ENCODE measurements around the gene MYLK2. TPM values are rescaled to one million over a fixed set of nuclear protein-coding genes. Genes with fewer than 3 reads are reported as not detected.

MYLK2 gene
- total RNA-seq (10 to 100 TPM in 1 of 6 donors, 1 to 10 TPM in 5; 1.8 to 10.8 (median 3.8) TPM), polyA plus RNA-seq (1 to 10 TPM; 3.8 to 4.8 TPM)

- Histone ChIP-seq H3K4me1 (peaks cover 0 to 11% (median 3%) of the 10 kb centered on the region in 3 donors), H3K27ac (peak within 1 kb of the TSS in 2 of 4 donors; percentile 17 to 50), H3K4me3 (peak within 1 kb of the TSS in 2 of 4 donors; percentile 28 to 35), H3K9me3 (no peaks in the 10 kb centered on the region), H3K27me3 (no peaks in the 10 kb centered on the region), H3K36me3 (no peaks in the 10 kb centered on the region)
- TF ChIP-seq, protein P1, sequence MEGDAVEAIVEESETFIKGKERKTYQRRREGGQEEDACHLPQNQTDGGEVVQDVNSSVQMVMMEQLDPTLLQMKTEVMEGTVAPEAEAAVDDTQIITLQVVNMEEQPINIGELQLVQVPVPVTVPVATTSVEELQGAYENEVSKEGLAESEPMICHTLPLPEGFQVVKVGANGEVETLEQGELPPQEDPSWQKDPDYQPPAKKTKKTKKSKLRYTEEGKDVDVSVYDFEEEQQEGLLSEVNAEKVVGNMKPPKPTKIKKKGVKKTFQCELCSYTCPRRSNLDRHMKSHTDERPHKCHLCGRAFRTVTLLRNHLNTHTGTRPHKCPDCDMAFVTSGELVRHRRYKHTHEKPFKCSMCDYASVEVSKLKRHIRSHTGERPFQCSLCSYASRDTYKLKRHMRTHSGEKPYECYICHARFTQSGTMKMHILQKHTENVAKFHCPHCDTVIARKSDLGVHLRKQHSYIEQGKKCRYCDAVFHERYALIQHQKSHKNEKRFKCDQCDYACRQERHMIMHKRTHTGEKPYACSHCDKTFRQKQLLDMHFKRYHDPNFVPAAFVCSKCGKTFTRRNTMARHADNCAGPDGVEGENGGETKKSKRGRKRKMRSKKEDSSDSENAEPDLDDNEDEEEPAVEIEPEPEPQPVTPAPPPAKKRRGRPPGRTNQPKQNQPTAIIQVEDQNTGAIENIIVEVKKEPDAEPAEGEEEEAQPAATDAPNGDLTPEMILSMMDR (IDR thresholded peaks at IDR 0.05), result no peak
- DNase-seq, result peak; percentile 74 to 89 (median 83)
- 28 to 36% methylated on average over 16 of the region's 16 CpGs for WGBS, 2 donors
- intact Hi-C loops (cut with DNase I), result no loop called here
- ATAC-seq, result peak; percentile 57 to 72 (median 62)
- FAIRE-seq, result no peak
Observed at GRCh38 chr20:31819083-31819784, at the start of gene MYLK2. Gene MYLK2 (plus strand): TSS chr20:31819356. CDS start chr20:31819581, 225 bp downstream.

DNA sequence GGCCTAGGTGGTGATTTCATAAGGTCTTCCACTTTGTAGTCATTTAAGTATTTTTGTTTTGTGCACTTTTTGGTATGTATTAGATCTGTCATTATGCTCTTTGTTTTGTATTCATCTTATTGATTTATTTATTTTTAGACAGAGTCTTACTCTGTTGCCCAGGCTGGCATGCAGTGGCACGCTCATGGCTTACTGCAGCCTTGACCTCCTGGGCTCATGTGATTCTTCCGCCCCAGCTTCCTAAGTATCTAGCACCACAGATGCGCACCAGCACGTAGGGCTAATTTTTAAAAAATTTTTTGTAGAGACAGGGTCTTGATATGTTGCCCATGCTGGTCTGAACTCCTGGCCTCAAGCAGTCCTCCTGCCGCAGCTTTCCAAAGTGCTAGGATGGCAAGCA is 49.5 kb upstream of the MYLK2 start:
- FAIRE-seq (no peak), ATAC-seq (no peak), DNase-seq (no peak)
- intact Hi-C loops (cut with DNase I), result no loop called here
- Histone ChIP-seq H3K27ac (no peak overlapping the region), H3K27me3 (no peaks in the 10 kb centered on the region), H3K36me3 (no peaks in the 10 kb centered on the region), H3K4me3 (no peak overlapping the region), H3K4me1 (no peaks in the 10 kb centered on the region), H3K9me3 (no peaks in the 10 kb centered on the region)
- TF ChIP-seq, protein P1 (IDR thresholded peaks at IDR 0.05), result no peak
- 93 to 96% methylated on average over 5 of the region's 5 CpGs for WGBS, 2 donors

GRCh38 chr20:31770243-31770642 is 48.9 kb upstream of the MYLK2 start:
- no peaks in the 10 kb centered on the region for H3K27me3 ChIP-seq
- H3K9me3 ChIP-seq, result no peaks in the 10 kb centered on the region
- FAIRE-seq, result no peak
- DNase-seq, result no peak
- H3K4me3 ChIP-seq, result no peak overlapping the region
- H3K36me3 ChIP-seq, result no peaks in the 10 kb centered on the region
- ATAC-seq, result no peak
- TF ChIP-seq, protein P1 (IDR thresholded peaks at IDR 0.05), result no peak
- H3K4me1 ChIP-seq, result no peaks in the 10 kb centered on the region
- WGBS, 2 donors, result 88 to 91% methylated on average over 1 of the region's 1 CpG
- intact Hi-C loops (cut with DNase I), result no loop called here
- no peak overlapping the region for H3K27ac ChIP-seq

DNA sequence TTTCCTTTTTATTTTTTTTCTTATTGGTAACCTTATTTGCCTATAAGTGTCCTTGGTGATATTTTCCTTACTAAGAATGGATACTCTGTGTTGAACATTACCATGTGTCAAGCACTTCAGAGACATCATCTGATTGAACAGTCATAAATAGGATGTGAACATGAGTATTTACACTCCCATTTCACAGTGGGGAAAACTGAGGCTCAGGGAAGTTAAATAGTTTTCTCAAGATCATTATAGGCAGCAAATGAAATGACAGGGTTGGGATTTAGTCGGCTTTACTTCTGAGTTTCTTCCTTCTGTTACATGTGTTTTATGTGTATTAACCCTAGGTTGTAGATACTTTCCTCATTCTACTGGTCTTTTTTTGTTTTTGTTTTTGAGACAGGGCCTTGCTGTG is 44.7 kb upstream of the MYLK2 start:
- Histone ChIP-seq H3K4me1 (no peaks in the 10 kb centered on the region), H3K27me3 (no peaks in the 10 kb centered on the region), H3K27ac (no peak overlapping the region), H3K9me3 (no peaks in the 10 kb centered on the region), H3K36me3 (no peaks in the 10 kb centered on the region), H3K4me3 (no peak overlapping the region)
- DNase-seq, result no peak
- intact Hi-C loops (cut with DNase I), result no loop called here
- 92 to 100% methylated on average over 1 of the region's 1 CpG for WGBS, 2 donors
- FAIRE-seq, result no peak
- no peak for ATAC-seq
- TF ChIP-seq, protein P1 (IDR thresholded peaks at IDR 0.05), result no peak

- no peaks in the 10 kb centered on the region for H3K36me3 ChIP-seq
- ATAC-seq, result no peak
- H3K27ac ChIP-seq, result no peak overlapping the region
- WGBS, 2 donors, result 97 to 99% methylated on average over 2 of the region's 2 CpGs
- H3K4me1 ChIP-seq, result no peaks in the 10 kb centered on the region
- no peak for DNase-seq
- no peaks in the 10 kb centered on the region for H3K27me3 ChIP-seq
- FAIRE-seq, result no peak
- no peak overlapping the region for H3K4me3 ChIP-seq
- TF ChIP-seq, protein P1 (IDR thresholded peaks at IDR 0.05), result no peak
- intact Hi-C loops (cut with DNase I), result no loop called here
- H3K9me3 ChIP-seq, result no peaks in the 10 kb centered on the region
Observed at GRCh38 chr20:31780839-31781238, 38.3 kb upstream of the MYLK2 start.
